IMR-90 (cell line): ENCODE measurements around the gene GPR137. TPM values are rescaled to one million over a fixed set of nuclear protein-coding genes. Genes with fewer than 3 reads are reported as not detected.

Experiments
- ATAC-seq: fragments of 200-7000 bp; cut with Tn5 transposase; 2 replicates; pipeline ENCODE4 v1.9.1; 2020; ENCODE audit warnings: low read depth, mild to moderate bottlenecking, moderate library complexity
- BruUV-seq: library from RNA; stranded (reverse); fragments of 400-500 nt; replicated peaks from 2 replicates; lab custom pipeline; 2021; lab: Mats Ljungman, UMichigan
- CTCF ChIA-PET: fragments of 300-600 bp; formaldehyde crosslinking; extraction: SDS; loops from one replicate; lab custom pipeline; 2021; ENCODE audit warnings: antibody characterized with exemption; lab: Yijun Ruan, JAX
- POLR2A ChIA-PET: fragments of 300-600 bp; sonication (Branson Sonifier 250); formaldehyde crosslinking; loops from one replicate; lab custom pipeline; 2022; ENCODE audit warnings: antibody characterized with exemption; ENCODE audit not compliant: unreplicated experiment; lab: Charles Lee
- DNase-seq: peaks from one replicate; pipeline ENCODE4 v3.0.0; 2013
- H2AFZ ChIP-seq: replicated peaks from 2 replicates; pipeline ENCODE3; 2013; ENCODE audit warnings: low read length, mild to moderate bottlenecking; ENCODE audit not compliant: poor library complexity
- H2AK5ac ChIP-seq: 2 replicates; pipeline ENCODE4 v1.6.1; 2013; ENCODE audit warnings: low read depth, low read length, inconsistent platforms
- H2AK9ac ChIP-seq: replicated peaks from 2 replicates; pipeline ENCODE3; 2013; ENCODE audit warnings: mild to moderate bottlenecking, low read depth, low read length, moderate library complexity; ENCODE audit not compliant: poor library complexity
- H2BK120ac ChIP-seq: 2 replicates; pipeline ENCODE4 v1.6.1; 2013; ENCODE audit warnings: low read depth, low read length, inconsistent platforms
- H2BK15ac ChIP-seq: 3 replicates; pipeline ENCODE4 v1.6.1; 2013; ENCODE audit warnings: low read depth, low read length, inconsistent platforms
- H2BK20ac ChIP-seq: 2 replicates; pipeline ENCODE4 v1.6.1; 2013; ENCODE audit warnings: low read depth, mild to moderate bottlenecking, inconsistent platforms, low read length, moderate library complexity
- H2BK5ac ChIP-seq: 2 replicates; pipeline ENCODE4 v1.6.1; 2013; ENCODE audit warnings: mild to moderate bottlenecking, low read depth, low read length, inconsistent platforms; ENCODE audit not compliant: poor library complexity, severe bottlenecking
- H3K14ac ChIP-seq: replicated peaks from 2 replicates; pipeline ENCODE4 v1.6.1; 2013; ENCODE audit warnings: low read depth, low read length, inconsistent platforms
- H3K18ac ChIP-seq: 2 replicates; pipeline ENCODE4 v1.6.1; 2013; ENCODE audit warnings: low read depth, low read length, control low read depth
- H3K23ac ChIP-seq: 2 replicates; pipeline ENCODE4 v1.6.1; 2013; ENCODE audit warnings: low read depth, low read length, inconsistent platforms
- H3K27ac ChIP-seq: 2 replicates; pipeline ENCODE4 v1.5.1; 2013; ENCODE audit warnings: mild to moderate bottlenecking, control low read depth, low read length; ENCODE audit not compliant: insufficient read depth
- H3K27me3 ChIP-seq: 2 replicates; pipeline ENCODE4 v1.6.1; 2013; ENCODE audit warnings: low read length; ENCODE audit not compliant: control insufficient read depth, insufficient read depth
- H3K36me3 ChIP-seq: 2 replicates; pipeline ENCODE4 v1.6.1; 2013; ENCODE audit warnings: low read length, mixed read lengths; ENCODE audit not compliant: control insufficient read depth, insufficient read depth
- H3K4ac ChIP-seq: 2 replicates; pipeline ENCODE4 v1.6.1; 2013; ENCODE audit warnings: low read depth, low read length, inconsistent platforms
- H3K4me1 ChIP-seq: 2 replicates; pipeline ENCODE4 v1.6.1; 2013; ENCODE audit warnings: low read length, mixed read lengths; ENCODE audit not compliant: control insufficient read depth, insufficient read depth
- H3K4me2 ChIP-seq: 2 replicates; pipeline ENCODE4 v1.6.1; 2013; ENCODE audit warnings: low read depth, mild to moderate bottlenecking, control low read depth, low read length, moderate library complexity
- H3K4me3 ChIP-seq: 2 replicates; pipeline ENCODE4 v1.5.1; 2013; ENCODE audit warnings: low read depth, mild to moderate bottlenecking, control low read depth, low read length, moderate library complexity; ENCODE audit not compliant: insufficient read depth
- H3K56ac ChIP-seq: 2 replicates; pipeline ENCODE4 v1.6.1; 2013; ENCODE audit warnings: low read length, inconsistent platforms; ENCODE audit not compliant: insufficient read depth; ENCODE audit errors: extremely low read depth
- H3K79me1 ChIP-seq, 2 experiments: 2 replicates each; pipeline ENCODE4 v1.6.1; 2013; ENCODE audit warnings: low read length in 2 of 2, inconsistent platforms in 1 of 2, low read depth in 1 of 2
- H3K9ac ChIP-seq: 2 replicates; pipeline ENCODE4 v1.6.1; 2013; ENCODE audit warnings: low read depth, low read length, control low read depth
- H3K9me1 ChIP-seq: 2 replicates; pipeline ENCODE4 v1.6.1; 2013; ENCODE audit warnings: low read length, inconsistent platforms; ENCODE audit not compliant: insufficient read depth
- H3K9me3 ChIP-seq: 2 replicates; pipeline ENCODE4 v1.6.1; 2013; ENCODE audit warnings: low read length; ENCODE audit not compliant: control insufficient read depth, insufficient read depth
- H4K20me1 ChIP-seq: 2 replicates; pipeline ENCODE4 v1.6.1; 2013; ENCODE audit warnings: low read length, inconsistent platforms; ENCODE audit not compliant: insufficient read depth
- H4K5ac ChIP-seq: 2 replicates; pipeline ENCODE4 v1.6.1; 2013; ENCODE audit warnings: mild to moderate bottlenecking, low read depth, low read length, control low read depth
- H4K8ac ChIP-seq, 2 experiments: 2 replicates each; pipeline ENCODE4 v1.6.1; 2013; ENCODE audit warnings: low read depth in 2 of 2, low read length in 2 of 2, control low read depth in 1 of 2, inconsistent platforms in 1 of 2
- H4K91ac ChIP-seq: 2 replicates; pipeline ENCODE4 v1.6.1; 2013; ENCODE audit warnings: low read depth, low read length, inconsistent platforms; ENCODE audit not compliant: insufficient read depth
- CEBPB ChIP-seq: IDR thresholded peaks from 2 replicates; pipeline ENCODE4 v1.6.1; 2012; ENCODE audit warnings: low read depth, low read length, improper control_type of control experiment
- MAFK ChIP-seq: IDR thresholded peaks from 2 replicates; pipeline ENCODE4 v1.6.1; 2012; ENCODE audit warnings: low read depth, low read length, improper control_type of control experiment
- MXI1 ChIP-seq: IDR thresholded peaks from 2 replicates; pipeline ENCODE4 v1.6.1; 2012; ENCODE audit warnings: low read depth, mild to moderate bottlenecking, low read length, moderate library complexity, borderline replicate concordance
- RCOR1 ChIP-seq: IDR thresholded peaks from 2 replicates; pipeline ENCODE4 v1.6.1; 2012; ENCODE audit warnings: mild to moderate bottlenecking, low read length, improper control_type of control experiment; ENCODE audit not compliant: insufficient replicate concordance
- WGBS, 2 experiments: methylation state at CpG; one replicate each; pipeline versions ENCODE4 v1.1.5 to v1.1.7; 2013; ENCODE audit warnings: missing lambda C conversion rate in 2 of 2; ENCODE audit not compliant: insufficient read length in 1 of 2; ENCODE audit errors: extremely low coverage in 2 of 2; 5-methylcytosine and 5-hydroxymethylcytosine counted together
- dilution Hi-C: fragments of 300-500 bp; cut with HindIII; formaldehyde crosslinking; loops from one replicate; pipeline ENCODE4 v1.14.3; 2018; ENCODE audit warnings: low sequenced_read_pairs; ENCODE audit not compliant: unreplicated experiment
- in situ Hi-C: fragments of 300-500 bp; cut with MboI; formaldehyde crosslinking; loops from 3 replicates; pipeline ENCODE4 v1.14.3; 2019; ENCODE audit warnings: low sequenced_read_pairs, inconsistent platforms, mixed read lengths
- intact Hi-C: fragments of 100-400 bp; cut with micrococcal nuclease; formaldehyde crosslinking; loops from 2 replicates; pipeline ENCODE4 v1.10.0; 2022
- polyA plus RNA-seq, 3 experiments: library from polyadenylated mRNA; depleted of rRNA; stranded (reverse); fragments of >200 nt; gene quantifications; 2 replicates each; pipeline ENCODE4 v1.2.3, GENCODE V29; 2012; ENCODE audit warnings: low replicate concordance in 1 of 3
- total RNA-seq: library from RNA; depleted of rRNA; stranded (reverse); fragments of >200 nt; gene quantifications from 2 replicates; pipeline ENCODE4 v1.2.3, GENCODE V29; 2012
- TF ChIP-seq, protein P1 (sequence below): conservative IDR thresholded peaks from 2 replicates; pipeline ENCODE4 v1.5.1; 2012; ENCODE audit warnings: mild to moderate bottlenecking, low read depth, low read length, improper control_type of control experiment
- TF ChIP-seq, protein P2 (sequence below): fragments of 150-350 bp; IDR thresholded peaks from 2 replicates; pipeline ENCODE4 v1.6.1; 2016; ENCODE audit warnings: low read depth, mild to moderate bottlenecking, low read length, moderate library complexity, borderline replicate concordance

GPR137 gene
- total and polyA plus RNA-seq, 2 of the 4 experiments (the other 2 are of a cell fraction): 3.6 to 26.0 TPM

DNA sequence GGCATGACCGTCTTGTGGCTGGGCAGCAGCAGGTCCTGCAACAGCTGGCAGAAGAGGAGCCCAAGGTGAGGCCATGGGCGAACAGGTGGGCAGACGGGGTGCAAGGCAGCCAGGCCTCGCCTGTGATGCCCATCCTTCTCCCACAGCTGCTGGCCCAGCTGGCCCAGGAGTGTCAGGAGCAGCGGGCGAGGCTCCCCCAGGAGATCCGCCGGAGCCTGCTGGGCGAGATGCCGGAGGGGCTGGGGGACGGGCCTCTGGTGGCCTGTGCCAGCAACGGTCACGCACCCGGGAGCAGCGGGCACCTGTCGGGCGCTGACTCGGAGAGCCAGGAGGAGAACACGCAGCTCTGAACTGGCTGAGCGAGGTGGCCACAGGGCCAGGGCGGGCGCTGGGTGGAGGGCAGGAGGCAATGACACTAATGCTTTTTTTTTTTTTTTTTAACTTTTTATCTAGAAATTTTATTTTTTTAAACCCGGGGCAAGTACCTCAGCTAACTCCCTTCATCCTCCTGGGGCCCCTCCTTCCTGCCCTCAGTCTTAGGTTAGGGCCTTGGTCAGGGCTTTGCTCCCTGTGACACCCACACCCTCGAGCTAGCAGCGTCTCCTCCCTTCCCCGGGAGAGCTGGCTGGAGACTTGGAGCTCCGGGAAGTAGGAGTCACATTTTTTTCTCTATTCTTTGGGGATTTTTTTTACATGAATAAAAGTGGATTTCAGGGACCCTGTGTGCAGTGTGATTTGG, 18.3 kb upstream of the GPR137 start:
- H3K36me3 ChIP-seq: peaks cover 21% of the 10 kb centered on the region
- dilution Hi-C loops: no loop called here
- no peak overlapping the region for H2BK120ac ChIP-seq
- no peak for ATAC-seq
- TF ChIP-seq, protein P1, sequence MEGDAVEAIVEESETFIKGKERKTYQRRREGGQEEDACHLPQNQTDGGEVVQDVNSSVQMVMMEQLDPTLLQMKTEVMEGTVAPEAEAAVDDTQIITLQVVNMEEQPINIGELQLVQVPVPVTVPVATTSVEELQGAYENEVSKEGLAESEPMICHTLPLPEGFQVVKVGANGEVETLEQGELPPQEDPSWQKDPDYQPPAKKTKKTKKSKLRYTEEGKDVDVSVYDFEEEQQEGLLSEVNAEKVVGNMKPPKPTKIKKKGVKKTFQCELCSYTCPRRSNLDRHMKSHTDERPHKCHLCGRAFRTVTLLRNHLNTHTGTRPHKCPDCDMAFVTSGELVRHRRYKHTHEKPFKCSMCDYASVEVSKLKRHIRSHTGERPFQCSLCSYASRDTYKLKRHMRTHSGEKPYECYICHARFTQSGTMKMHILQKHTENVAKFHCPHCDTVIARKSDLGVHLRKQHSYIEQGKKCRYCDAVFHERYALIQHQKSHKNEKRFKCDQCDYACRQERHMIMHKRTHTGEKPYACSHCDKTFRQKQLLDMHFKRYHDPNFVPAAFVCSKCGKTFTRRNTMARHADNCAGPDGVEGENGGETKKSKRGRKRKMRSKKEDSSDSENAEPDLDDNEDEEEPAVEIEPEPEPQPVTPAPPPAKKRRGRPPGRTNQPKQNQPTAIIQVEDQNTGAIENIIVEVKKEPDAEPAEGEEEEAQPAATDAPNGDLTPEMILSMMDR: no peak
- TF ChIP-seq, protein P2, sequence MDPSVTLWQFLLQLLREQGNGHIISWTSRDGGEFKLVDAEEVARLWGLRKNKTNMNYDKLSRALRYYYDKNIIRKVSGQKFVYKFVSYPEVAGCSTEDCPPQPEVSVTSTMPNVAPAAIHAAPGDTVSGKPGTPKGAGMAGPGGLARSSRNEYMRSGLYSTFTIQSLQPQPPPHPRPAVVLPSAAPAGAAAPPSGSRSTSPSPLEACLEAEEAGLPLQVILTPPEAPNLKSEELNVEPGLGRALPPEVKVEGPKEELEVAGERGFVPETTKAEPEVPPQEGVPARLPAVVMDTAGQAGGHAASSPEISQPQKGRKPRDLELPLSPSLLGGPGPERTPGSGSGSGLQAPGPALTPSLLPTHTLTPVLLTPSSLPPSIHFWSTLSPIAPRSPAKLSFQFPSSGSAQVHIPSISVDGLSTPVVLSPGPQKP: no peak
- TF ChIP-seq CEBPB: no peak
- TF ChIP-seq RCOR1: no peak
- no peak for TF ChIP-seq MXI1
- TF ChIP-seq MAFK: no peak
- WGBS, 2 experiments: 94% methylated on average over 11 of the region's 27 CpGs; no CpG with 5 or more reads in 1 of the 2 experiments
- no peak overlapping the region for H3K14ac ChIP-seq
- H3K4me2 ChIP-seq: no peak overlapping the region
- no peak overlapping the region for H3K4me3 ChIP-seq
- H2BK15ac ChIP-seq: no peak overlapping the region
- H4K91ac ChIP-seq: no peak overlapping the region
- ChIA-PET POLR2A (interaction anchor here (1.2 kb wide), 1 partner anchor 18 kb away, joined by 3 read pairs; no protein-coding TSS in a partner anchor), CTCF (no interaction called here)
- H3K56ac ChIP-seq: no peak overlapping the region
- no peak overlapping the region for H3K18ac ChIP-seq
- H3K27ac ChIP-seq: no peak overlapping the region
- no peaks in the 10 kb centered on the region for H3K9me3 ChIP-seq
- intact Hi-C loops: no loop called here
- no peak overlapping the region for H3K9ac ChIP-seq
- peaks cover 20% of the 10 kb centered on the region for H3K4me1 ChIP-seq
- H3K27me3 ChIP-seq: no peaks in the 10 kb centered on the region
- H3K9me1 ChIP-seq: 0 out of 2 replicates have a peak, but pooled peaks cover 6% of the 10 kb centered on the region
- H2BK20ac ChIP-seq: no peak overlapping the region
- BruUV-seq: no TSS peak
- peaks cover 5 to 34% of the 10 kb centered on the region in 2 experiments for H3K79me1 ChIP-seq
- no peak for DNase-seq
- H3K23ac ChIP-seq: no peak overlapping the region
- H2BK5ac ChIP-seq: no peak overlapping the region
- no peak overlapping the region for H4K5ac ChIP-seq
- peak overlapping the region; percentile 90 for H2AK9ac ChIP-seq
- H4K20me1 ChIP-seq: no peaks in the 10 kb centered on the region; the same call in 1 of the 2 replicates
- H2AFZ ChIP-seq: no peak overlapping the region
- no peak overlapping the region for H4K8ac ChIP-seq
- in situ Hi-C loops: no loop called here
- H2AK5ac ChIP-seq: peak overlapping the region; percentile 13; the same call in 1 of the 2 replicates
- no peak overlapping the region for H3K4ac ChIP-seq
